GM19043 (cell line): ENCODE measurements around the gene BEST3.
A peak's percentile ranks its signal among the peaks of the same experiment; 100 is the strongest.

Source experiments
- ATAC-seq: cut with Tn5 transposase; IDR thresholded peaks from one replicate; pipeline ENCODE4 v1.9.1; 2021; ENCODE audit warnings: low read depth; ENCODE audit not compliant: unreplicated experiment

BEST3 gene

GRCh38 chr12:69655616-69656340 lies 43.3 kb downstream of the BEST3 start:
- no peak for ATAC-seq

DNA sequence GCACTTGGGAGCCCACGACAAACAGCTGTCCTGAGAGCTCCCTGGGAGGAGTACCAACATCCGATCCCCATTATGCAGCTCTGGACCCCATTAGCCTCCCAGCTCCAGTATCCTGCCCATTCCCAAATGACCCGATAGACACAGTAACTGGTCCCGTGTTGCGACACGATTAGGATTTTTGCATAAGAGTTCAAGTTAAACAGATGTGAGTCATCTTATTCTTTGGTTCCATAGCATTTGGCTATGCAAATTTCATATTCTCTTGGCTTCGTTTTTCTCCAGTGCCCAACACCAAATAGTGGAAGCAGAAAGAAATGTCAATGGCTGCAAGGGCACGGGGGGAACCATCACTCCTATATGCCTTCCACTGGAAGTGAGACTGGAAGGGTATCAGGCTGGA lies 45.4 kb downstream of the BEST3 start:
- ATAC-seq: no peak

DNA sequence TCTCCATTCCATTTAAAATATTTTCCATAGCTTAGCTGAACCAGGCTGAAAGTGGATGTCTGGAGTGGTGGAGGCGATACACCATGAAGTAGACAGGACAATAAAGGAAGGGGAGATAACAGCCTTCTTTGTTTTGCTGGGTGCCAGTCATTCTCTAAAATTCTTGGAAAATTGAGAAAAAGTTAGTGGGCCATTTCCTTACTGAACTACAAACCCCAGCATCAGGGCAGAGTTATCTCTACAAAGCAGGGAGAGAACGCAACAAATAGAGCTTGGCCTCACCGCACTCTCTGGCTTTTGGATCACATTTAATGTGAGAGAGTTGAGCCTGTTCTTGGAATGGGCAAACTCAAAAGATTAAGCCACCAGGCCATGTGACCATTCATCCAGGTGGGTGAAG lies 47.2 kb downstream of the BEST3 start:
- no peak for ATAC-seq

- ATAC-seq: no peak
Observed at GRCh38 chr12:69649529-69649928, 49.6 kb downstream of the BEST3 start.

- no peak for ATAC-seq
Observed at GRCh38 chr12:69648476-69648875, 50.6 kb downstream of the BEST3 start.

DNA sequence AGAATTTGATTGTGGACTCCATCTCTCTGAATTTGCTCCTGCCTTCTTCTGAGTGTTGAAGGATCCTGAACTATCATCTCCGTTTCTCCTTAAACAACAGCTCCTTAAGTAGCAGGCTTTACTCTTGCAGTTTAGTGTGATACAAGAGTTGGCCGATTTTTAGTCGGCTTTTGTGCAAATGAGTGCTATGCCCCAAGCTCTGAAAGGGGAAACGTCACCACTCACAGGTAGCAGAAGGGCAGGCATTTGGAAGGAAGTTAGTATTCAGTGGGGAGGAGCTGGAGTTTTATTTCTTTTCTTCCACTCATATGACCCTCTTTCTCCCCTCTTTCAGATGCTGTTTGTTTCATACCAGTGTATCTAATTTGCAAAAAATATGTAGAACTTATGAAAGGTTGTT lies 51.9 kb downstream of the BEST3 start:
- no peak for ATAC-seq

DNA sequence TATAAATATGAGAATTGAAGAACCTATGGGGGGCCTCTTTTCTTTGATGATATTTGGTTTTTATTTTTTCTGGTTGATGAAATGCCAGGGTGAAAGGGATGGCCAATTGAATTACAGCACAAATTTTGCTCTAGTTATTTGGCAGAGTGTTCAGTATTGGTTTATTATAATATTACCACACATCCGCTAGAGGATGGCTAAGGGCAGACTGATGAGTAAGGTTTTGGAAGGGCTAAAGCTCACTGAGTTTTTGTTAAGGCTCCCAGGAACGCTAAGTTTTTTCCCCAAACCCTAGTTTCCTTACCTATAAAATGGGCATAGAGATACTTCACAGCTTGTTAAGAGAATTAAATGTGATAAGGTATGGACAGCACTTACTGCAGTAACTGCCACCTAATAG lies 54.1 kb downstream of the BEST3 start:
- no peak for ATAC-seq

- no peak for ATAC-seq
Observed at GRCh38 chr12:69644511-69644910, 54.6 kb downstream of the BEST3 start.

DNA sequence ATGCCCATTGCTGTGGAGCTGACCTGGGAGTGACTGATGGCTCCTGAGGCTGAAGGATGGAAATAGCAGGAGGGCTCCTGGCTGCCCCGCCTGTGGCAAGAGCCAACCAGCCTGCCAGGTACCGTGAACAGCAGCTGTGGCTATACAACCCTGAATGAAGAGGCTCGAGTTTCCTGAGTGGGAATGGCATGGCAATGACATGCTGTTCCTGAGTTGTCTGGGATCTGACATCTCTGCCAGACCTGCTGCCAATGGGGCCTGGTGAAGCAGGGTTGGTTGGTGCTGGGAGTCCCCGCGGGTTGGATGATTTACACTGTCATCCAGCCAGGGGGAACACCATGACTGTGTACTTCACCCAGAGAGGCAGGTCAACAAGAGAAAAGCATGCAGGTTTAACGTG lies 56.6 kb downstream of the BEST3 start:
- no peak for ATAC-seq

DNA sequence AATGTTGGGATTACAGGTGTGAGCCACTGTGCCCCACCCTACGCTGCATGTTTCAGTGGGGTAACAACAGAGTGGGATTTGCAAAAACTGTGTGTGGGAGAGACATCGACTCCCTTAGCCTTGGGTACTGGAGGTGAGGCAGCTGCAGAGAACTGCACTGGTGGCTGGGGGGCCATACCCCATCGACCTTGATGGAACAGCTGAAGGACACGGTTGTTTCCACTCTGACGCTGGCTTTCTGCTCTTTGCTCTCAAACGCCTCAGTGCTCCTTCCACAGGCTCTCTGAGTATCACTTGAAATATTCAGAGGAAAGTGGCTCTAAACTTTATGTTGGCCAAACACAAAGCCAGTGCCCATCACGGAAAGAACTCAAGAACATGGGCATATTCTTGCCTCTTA lies 57.6 kb downstream of the BEST3 start:
- no peak for ATAC-seq

GRCh38 chr12:69639400-69640016 lies 59.6 kb downstream of the BEST3 start:
- ATAC-seq: peak; percentile 82

GRCh38 chr12:69633061-69633460 lies 66.0 kb downstream of the BEST3 start:
- no peak for ATAC-seq

- ATAC-seq: no peak
Observed at GRCh38 chr12:69630191-69630590, 68.9 kb downstream of the BEST3 start.

- ATAC-seq: no peak
Observed at GRCh38 chr12:69627501-69627900, 71.6 kb downstream of the BEST3 start.

GRCh38 chr12:69623970-69624369 lies 75.1 kb downstream of the BEST3 start:
- no peak for ATAC-seq

DNA sequence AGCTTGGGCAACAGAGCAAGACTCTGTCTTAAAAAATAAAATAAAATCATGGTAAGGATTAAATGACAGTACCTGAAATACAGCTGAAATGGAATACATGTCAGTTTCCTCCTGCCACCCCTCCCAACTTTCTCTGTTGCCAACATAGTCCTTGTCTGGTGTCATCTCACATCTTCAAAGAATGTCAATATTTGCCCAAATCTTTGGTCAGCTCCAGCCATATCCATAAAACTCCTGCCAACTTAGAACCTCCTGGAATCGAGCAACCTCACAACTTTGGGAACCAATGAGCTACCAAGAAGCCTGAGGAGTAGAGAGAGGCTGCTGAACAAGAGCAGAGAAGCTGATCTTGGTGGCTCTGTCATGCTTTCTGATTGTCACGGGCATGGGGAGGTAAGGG lies 77.6 kb downstream of the BEST3 start:
- no peak for ATAC-seq

GRCh38 chr12:69620921-69621320 lies 78.2 kb downstream of the BEST3 start:
- no peak for ATAC-seq

- no peak for ATAC-seq
Observed at GRCh38 chr12:69620077-69620476, 79.0 kb downstream of the BEST3 start.

- no peak for ATAC-seq
Observed at GRCh38 chr12:69619050-69619449, 80.1 kb downstream of the BEST3 start.

GRCh38 chr12:69616025-69616424 lies 83.1 kb downstream of the BEST3 start:
- no peak for ATAC-seq

- ATAC-seq: no peak
Observed at GRCh38 chr12:69613351-69613750, 85.8 kb downstream of the BEST3 start.

- ATAC-seq: no peak
Observed at GRCh38 chr12:69610729-69611128, 88.4 kb downstream of the BEST3 start, which contains the start of gene LRRC10. TSS of gene LRRC10 (minus strand) at chr12:69610907. CDS start at chr12:69610838, 69 bp downstream.
